ENCODE measurements around the gene ZNF136.

Gene ZNF136

DNA sequence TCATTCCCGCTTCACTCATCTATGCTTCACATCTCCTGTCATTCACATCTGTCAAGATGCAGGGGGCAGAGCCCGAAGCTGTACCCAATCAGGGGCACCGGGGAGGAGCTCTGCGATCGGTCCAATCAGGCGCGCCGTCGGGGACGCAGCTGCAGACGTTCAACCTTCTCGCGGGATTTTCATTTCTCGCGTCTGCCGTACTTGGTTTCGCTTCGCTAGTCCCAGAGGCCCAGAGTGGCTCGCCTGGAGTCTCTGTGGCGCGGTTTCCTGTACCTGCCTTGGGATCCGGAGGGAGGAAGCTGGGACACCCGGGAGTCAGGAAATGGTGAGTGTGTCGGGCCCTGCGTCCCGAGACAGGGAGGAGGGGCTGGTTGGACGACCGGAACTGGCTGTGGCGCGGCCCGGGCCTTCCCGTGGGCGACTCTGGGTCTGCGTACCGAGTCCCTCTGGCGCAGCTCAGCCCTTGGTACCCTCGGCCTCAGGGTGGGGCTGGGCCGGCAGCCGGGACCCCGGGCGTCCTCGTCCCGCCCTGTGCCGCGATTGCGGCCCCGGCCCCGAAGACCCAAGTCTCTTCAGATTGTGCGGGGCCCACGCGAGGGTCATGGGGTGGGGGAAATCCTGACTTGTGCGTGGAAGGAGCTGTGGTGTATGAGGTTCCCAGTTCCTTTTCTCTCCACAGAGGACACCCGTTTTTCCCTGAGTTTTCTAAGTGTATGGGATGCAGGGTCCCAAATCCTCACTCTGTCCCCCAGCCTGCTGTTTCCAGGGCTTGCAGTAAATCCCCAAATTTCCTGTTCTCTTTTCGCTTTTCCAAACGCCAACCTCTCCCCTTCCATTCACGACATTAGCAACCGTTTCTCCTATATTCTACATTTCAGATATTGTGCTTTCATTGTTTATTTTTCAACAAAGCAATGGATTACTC lies at the start of gene ZNF136:
Gene ZNF136 (plus strand): TSS at position 215 of the 925 bp plus-strand sequence. CDS start 108 bp downstream, at position 323.
- DNase-seq (ENCODE audit: low read depth) = peak; percentile 87

DNA sequence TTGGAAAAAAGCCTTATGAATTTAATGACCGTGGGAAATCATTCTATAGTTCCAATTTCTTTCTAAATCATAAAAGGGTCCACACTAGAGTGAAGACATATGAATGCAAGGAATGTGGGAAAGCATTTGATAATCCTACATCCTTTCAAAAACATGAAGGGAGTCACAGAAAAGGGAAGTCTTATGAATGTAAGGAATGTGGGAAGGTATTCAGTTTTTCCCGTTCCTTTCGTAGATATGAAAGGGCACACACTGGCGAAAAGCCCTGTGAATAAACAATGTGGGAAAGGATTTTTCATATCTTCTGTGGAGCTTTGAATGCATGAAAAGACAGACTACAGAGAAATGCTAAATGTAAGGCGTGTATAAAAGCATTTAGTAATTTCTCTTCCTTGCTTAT lies 49.8 kb upstream of the ZNF136 start:
- no peak for DNase-seq (ENCODE audit: low read depth)

DNA sequence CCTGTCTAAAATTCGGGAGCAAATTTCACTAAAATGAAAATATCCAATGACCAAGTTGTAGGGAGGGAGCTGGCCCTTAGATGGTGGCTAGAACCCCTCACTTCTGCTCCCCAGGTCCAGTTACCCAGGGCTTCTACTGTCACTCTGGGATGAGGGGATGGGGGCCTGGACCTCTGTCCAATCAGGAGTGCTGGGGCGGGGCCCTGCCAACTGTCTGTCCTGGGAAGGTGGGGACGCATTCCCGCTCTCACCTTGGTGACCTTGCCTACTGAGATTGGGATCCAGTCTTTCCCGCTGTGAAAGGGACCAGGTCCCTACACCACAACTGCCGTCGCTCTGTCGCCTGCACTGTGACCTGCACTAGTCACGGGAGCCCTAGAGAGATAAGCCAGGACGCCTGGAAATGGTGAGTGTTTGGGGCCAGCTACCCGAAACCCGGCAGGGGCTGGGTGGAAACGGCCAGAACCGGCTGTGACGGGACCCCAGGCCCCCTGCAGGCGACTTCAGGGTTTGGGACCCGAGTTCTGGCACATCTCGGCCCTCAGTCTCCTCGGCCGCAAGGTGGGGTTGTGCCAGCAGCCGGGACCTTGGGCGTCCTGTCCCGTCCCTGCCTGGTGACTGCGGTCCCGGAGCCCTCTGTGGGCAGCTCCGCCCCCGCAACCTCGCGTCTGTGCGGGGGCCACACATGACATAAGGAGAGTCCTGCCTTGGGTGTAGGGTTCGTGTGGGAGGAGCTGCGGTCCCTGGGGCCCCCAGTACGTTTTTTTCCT lies 45.5 kb upstream of the ZNF136 start:
- no peak for DNase-seq (ENCODE audit: low read depth)

DNA sequence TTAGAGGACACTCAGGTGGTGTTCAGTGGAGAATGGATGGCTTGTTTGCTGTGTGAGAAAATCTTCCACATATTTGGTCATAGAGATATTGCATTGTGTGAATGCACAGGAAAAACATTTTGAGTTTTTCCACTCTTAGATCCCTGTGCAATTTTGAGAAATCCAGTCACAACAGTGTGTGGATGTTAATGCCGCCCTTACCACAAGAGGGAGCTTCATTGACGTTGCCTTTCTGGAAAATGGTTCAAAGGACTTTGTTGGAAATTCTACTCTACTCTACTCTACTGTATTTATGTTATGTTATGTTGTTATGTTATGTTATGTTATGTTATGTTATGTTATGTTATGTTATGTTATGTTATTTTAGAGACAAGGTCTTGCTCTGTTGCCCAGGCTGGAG lies 36.2 kb upstream of the ZNF136 start:
- DNase-seq (ENCODE audit: low read depth) = no peak

DNA sequence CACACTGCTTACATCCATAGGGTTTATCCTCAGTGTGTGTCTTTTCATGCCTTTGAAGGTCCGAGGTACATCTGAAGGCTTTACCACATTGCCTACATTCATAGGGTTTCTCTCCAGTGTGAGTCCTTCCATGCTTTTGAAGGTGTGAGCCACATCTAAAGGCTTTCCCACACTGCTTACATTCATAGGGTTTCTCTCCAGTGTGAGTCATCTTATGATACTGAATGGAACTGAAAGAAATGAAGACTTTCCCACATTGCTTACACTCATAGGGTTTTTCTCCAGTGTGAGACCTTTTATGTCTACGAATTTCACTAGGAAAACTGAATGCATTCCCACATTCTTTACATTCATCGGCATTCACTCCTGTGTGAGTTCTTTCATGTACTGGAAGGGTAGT lies 29.8 kb upstream of the ZNF136 start:
- no peak for DNase-seq (ENCODE audit: low read depth)

DNA sequence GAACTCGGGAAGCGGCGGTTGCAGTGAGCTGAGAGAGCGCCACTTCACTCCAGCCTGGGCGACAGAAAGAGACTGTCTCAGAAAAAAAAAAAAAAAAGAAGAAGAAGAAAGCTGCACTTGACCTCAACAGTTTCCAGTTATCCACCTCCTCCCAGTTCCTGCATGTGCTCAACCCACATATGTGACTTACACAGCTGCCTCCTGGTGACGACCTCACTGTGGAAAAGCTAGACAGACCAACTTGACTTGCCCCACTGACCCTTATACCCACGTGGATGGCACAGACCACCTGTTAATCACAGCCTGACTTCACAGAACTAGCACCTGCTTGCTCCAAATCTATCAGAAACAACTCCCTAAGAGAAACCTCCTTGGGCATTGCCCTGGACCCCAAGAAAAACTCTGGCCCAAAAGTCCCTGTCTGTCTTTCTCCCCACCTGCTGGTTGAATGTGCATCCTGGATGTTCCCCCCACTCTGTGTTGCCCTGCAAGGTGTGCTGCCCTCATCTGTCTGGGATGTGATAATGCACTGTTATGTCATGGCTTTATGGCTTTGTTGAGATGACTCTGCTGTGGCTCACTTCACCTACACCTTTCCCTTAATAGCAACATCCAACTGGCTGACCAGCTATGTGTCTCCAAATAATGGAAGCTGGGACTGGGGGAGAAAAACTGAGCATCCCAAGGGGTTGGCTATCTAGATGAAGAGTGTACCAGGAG lies 25.5 kb upstream of the ZNF136 start:
- DNase-seq (ENCODE audit: low read depth) = no peak

DNA sequence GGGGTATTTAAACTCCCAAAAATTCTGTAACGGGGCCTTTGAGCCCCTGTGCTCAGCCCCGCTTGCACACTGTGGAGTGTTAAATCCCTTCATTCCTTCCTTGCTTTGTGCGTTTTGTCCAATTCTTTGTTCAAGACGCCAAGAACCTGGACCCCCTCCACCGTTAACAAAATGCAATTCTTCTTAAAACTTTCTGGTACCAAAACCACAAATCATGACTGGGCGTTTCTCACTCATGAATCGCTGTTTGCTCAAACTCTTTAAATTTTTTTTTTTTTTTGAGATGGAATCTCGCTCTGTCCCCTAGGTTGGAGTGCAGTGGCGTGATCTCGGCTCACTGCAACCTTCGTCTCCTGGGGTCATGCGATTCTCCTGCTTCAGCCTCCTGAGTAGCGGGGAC lies 23.6 kb upstream of the ZNF136 start:
- DNase-seq (ENCODE audit: low read depth) = no peak

DNA sequence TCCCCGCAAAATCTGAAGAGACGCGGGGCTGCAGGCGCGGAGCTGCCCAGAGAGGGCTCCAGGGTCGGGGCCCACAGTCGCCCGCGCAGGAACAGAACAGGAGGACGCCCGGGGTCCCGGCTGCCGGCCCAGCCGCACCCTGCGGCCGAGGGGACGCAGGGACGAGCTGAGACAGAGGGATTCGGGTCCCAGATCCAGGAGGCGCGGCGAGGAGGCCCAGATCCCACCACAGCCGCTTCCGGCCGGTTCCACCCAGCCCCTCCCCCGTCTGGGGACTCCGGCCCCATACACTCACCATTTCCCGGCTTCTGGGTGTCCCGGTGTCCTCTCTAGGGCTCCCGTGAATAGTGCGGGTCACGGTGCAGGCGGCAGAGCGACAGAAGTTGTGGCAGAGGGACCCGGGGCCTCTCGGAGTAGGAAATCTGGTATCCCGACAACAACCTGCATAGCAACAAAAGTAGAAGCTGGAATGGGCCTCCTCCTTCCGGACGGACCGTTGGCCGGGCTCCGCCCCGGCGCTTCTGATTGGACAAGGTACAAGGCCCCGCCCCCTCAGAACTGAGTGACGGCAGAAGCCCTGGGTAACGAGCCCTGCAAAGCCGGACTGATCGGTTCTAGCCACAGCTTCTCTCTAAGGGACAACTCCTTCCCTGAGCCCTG lies 22.9 kb upstream of the ZNF136 start, which contains the start of gene ZNF20:
Gene ZNF20 (minus strand): TSS at position 466 of the 660 bp plus-strand sequence. CDS start 168 bp downstream, at position 298.
- DNase-seq (ENCODE audit: low read depth) = peak; percentile 87

DNA sequence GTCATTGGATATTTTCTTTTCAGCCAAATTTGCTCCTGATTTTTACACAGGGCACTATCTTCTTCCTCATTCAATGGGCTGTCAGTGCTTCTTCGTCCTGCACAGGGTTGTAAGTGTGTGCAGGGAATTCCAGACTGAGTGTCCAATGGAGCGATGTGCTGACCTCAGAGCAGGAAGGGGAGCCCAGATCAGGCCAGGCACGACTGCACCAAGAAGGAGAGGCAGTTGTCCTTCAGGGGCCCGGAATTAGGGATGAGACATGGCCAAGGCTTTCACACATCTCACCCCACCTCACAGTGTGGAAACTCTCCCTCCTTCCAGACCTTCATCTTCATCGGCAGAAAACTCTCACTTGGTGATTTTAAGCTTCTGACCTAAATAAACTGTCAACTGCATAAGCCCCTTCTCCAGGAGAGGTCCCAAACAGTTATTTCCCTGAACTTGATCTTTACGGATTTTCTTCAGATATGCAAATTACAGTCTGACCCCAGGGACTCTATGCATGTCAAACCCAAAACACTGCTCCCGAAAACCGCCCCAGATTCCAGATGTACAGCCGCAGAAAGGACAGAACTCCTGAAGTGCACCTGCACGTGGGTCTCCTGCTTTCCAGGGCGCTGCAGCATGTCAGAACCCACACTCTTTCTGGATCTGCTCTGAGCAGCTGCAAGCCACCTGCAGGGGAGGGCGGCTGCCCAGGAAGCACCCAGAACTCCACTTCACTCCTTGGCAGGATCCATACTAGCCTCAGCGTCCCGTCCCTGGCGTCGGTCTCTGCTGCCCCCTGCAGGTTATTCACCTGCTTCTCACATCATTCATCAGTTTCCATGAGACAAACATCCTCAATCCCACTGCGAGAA lies 22.1 kb upstream of the ZNF136 start:
- DNase-seq (ENCODE audit: low read depth) = peak; percentile 79

DNA sequence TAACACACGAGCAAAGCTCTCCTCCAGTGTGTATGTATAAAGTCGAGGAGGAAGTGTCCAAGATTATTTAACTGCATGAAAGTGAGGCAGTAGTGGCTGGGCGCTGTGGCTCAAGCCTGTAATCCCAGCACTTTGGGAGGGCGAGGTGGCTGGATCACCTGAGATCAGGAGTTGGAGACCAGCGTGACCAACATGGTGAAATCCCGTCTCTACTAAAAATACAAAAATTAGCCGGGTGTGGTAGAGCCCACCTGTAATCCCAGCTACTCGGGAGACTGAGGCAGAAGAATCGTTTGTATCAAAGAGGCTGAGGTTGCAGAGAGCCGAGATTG lies 21.5 kb upstream of the ZNF136 start:
- no peak for DNase-seq (ENCODE audit: low read depth)

DNA sequence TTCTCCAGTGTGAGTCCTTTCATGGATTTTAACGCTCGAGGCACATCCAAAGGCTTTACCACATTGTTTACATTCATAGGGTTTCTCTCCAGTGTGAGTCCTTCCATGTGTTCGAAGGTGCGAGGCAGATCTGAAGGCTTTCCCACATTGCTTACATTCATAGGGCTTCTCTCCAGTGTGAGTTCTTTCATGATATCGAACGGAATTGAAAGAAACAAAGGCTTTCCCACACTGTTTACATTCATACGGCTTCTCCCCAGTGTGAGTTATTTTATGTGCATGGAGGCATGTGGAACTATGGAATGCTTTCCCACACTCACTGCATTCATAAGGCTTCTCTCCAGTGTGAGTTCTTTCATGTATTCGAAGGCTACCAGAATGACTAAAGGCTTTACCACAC lies 17.5 kb upstream of the ZNF136 start:
- DNase-seq (ENCODE audit: low read depth) = no peak

DNA sequence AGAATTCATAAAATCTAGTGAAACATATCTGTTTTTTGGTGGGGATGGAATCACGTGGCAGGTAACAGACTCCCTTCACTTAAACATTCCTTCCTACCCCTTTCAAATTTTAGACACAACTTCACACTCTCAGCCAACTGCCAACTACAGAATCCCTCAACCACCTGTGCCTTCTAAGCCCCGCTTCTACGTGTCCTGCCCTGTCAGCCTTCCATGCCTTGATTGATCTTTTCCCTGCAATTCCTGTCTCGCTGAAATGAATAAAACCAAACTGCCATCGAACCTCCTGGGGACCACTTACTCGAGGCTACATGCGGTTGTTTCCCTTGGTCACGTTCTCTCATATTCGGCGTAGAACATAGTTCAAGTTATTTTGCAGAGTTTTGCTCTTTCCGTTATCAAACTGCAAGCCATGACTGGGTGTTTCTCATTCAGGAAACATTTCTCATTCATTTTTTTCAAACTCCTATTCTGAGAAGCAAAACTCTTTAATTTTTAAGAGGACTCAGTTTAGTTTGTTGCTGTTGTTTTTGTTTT lies 7.5 kb upstream of the ZNF136 start:
- no peak for DNase-seq (ENCODE audit: low read depth)

DNA sequence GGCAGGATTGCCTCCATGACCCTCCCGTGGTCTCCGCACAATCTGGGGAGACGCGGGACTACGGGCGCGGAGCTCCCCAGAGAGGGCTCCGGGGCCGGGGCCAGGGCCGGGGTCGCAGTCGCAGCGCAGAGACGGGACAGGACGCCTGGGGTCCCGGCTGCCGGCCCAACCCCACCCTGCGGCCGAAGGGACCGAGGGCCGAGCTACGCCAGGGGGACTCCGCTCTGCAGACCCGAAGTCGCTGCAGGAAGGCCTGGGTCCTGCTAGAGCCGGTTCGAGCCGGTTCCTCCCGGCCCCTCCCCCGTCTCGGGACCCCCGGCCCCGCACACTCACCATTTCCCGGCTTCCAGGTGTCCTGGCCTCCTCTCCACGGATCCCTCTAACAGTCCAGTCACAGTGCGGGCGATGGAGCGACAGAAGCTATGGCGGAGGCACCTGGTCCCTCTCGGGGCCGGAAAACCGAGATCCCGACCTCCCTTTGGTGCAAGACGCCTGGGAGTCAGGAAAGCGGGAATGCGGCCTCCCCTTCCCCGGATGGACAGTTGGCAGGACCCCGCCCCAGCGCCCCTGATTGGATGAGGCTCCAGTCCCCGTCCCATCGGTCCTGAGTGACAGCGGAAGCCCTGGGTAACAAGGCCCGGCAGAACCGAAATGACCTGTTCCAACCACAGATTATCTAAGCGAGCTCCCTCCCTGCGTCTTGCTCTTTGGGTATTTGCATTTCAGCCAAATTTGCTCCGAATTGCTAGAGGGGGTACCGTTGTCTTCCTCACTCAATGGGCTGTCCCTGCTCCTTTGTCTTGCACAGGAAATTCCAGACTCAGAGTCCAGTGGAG lies 6.5 kb upstream of the ZNF136 start, which contains the start of gene ZNF625:
Gene ZNF625 (minus strand): TSS at position 512 of the 836 bp plus-strand sequence. CDS start 176 bp downstream, at position 336.
- DNase-seq (ENCODE audit: low read depth) = no peak

DNA sequence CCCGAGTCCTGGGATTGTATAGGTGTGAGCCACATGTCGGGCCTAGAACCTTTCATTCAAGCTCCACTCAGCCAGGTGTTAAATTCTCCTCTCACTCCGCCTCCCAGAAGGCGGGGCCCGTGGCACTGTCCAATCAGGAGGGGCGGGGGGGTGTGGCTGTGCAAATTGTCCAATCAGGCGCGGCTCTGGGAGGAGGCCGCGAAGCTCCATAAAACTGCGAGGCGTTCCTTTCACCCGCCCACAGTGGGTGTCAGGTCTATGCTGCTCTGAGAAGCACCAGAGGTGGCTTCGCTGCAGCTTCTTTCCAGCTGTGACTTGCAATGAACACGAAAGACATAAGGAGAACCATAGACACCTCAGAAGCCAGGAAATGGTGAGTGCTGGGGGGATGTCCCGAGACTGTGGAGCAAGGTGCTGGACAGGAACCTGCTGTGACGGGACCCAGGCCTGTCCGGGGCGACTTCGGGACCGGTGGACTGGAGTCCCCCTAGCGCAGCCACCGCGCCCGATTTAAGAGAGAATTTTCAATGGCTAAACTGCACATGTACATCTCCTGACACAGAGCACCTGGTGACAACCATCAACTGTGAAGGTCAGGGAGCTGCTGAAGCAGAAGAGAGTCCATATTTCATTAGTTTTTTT lies 3.0 kb upstream of the ZNF136 start:
- DNase-seq (ENCODE audit: low read depth) = no peak

DNA sequence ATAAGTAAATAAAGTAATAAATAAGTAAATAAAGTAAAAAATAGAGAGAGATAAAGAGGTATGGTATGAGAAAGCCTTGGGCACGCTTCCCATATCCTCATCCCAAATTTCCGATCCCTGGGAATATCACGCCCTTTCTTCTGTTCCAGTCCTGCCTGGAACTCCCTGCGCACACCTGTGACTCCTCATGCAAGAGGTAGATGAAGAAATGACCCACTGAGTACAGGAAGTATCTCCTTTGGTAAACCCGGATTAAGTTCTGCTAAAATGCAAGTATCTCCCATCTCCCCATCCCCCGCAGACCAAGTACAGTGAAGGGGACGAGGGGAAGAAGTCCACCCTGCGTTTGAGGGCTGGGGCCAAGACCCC lies 399 bp upstream of the ZNF136 start:
- DNase-seq (ENCODE audit: low read depth) = no peak

DNA sequence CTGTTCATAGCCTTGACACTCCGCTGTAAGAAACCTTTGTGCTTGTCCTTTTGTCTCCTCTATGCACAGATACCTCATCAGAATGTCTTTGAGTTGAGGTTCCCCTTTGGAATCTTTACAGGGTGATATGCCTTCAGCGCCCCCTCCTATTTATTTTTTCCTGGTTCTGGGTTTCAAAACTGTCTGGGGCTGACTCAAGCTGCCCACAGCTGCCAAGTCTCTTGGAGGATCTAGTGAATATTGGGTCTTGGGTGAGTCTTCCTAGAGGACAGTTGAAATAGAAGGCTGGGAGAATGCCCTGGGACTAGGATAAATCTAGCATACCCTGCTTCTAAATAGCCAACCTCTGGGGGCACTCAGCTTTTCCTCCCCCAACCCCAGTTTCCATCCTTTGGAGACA lies 930 bp downstream of the ZNF136 start:
- DNase-seq (ENCODE audit: low read depth) = no peak

DNA sequence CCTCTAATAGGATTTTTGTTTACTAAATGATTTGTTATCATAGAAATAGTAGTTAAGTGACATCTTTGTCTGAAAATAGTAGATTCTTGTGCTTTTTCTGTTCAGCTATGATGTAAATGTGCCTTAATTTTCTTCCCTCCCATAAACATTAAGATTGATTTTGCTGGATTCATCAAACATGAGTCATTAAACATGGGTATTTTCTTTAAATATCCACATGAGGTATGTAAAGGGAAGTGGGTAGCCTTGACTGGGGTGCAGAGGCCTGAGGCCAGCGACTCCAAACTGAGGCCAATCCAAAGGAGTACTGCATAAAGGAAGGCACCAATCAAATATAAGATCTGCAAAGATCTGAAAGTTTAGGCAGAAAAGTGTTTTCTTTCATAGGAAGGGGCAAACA lies 3.7 kb downstream of the ZNF136 start:
- no peak for DNase-seq (ENCODE audit: low read depth)

DNA sequence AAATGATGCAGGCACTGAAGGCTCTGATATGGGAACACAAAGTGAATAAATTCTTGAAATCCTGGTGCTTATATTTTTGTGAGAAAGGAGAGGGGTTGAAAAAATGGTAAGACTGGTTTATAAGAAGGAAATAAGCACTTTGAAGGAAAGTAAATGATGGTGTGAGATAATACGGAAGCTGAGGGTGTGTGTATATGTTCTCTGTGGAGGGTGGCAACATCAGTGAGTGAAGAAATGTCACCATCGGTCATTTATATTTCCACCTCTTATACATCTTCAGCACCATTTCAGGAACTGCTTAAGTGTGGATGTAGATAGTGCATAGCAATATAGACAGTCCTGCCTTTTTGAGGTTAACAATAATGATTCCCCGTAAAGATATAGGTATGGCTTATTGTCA lies 17.5 kb downstream of the ZNF136 start:
- no peak for DNase-seq (ENCODE audit: low read depth)

DNA sequence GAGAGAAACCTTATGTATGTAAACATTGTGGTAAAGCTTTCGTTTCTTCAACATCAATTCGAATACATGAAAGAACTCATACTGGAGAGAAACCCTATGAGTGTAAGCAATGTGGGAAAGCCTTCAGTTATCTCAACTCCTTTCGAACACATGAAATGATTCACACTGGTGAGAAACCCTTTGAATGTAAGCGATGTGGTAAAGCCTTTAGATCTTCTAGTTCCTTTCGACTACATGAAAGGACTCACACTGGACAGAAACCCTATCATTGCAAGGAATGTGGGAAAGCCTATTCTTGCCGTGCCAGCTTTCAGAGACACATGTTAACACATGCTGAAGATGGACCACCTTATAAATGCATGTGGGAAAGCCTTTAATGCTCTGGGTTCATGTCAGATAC lies 24.7 kb downstream of the ZNF136 start:
- DNase-seq (ENCODE audit: low read depth) = no peak
